GM23338 (cell line): Measurements from ENCODE around the gene CTNNA2.

Source experiments
- CREB1 ChIP-seq: fragments of 250-450 bp; sonication (Bioruptor Pico); IDR thresholded peaks from 2 replicates; pipeline ENCODE4 v1.5.0; 2020; ENCODE audit warnings: low read depth, mild to moderate bottlenecking, moderate library complexity
- CTCF ChIP-seq, 2 experiments: fragments of 200-600 bp in 1 of 2; sonication (generic) in 1 of 2; conservative IDR thresholded peaks; 2 replicates each; pipeline versions ENCODE4 v1.5.1 to v1.6.1; 2016 to 2017; ENCODE audit warnings: antibody characterized with exemption in 2 of 2, low read depth in 2 of 2, mild to moderate bottlenecking in 2 of 2, moderate library complexity in 1 of 2
- ETS1 ChIP-seq: IDR thresholded peaks from 2 replicates; pipeline ENCODE4 v1.6.1; 2016; ENCODE audit warnings: antibody characterized with exemption
- EZH2 ChIP-seq: fragments of 200-600 bp; sonication (generic); IDR thresholded peaks from one replicate; pipeline ENCODE4 v1.8.0; 2017; ENCODE audit warnings: antibody characterized with exemption, mild to moderate bottlenecking, low read depth; ENCODE audit not compliant: unreplicated experiment
- EZH2phosphoT487 ChIP-seq: fragments of 200-600 bp; sonication (generic); IDR thresholded peaks from one replicate; pipeline ENCODE4 v1.8.1; 2018; ENCODE audit warnings: antibody characterized with exemption; ENCODE audit not compliant: unreplicated experiment
- JUNB ChIP-seq: IDR thresholded peaks from one replicate; pipeline ENCODE4 v1.6.1; 2016; ENCODE audit warnings: antibody characterized with exemption; ENCODE audit not compliant: unreplicated experiment
- NANOG ChIP-seq: IDR thresholded peaks from 2 replicates; pipeline ENCODE4 v1.6.1; 2016; ENCODE audit warnings: antibody characterized with exemption, borderline replicate concordance
- POLR2AphosphoS5 ChIP-seq: IDR thresholded peaks from 2 replicates; pipeline ENCODE4 v1.6.1; 2016; ENCODE audit warnings: antibody characterized with exemption, low read depth
- REST ChIP-seq: IDR thresholded peaks from one replicate; pipeline ENCODE4 v1.6.1; 2018; ENCODE audit warnings: antibody characterized with exemption; ENCODE audit not compliant: unreplicated experiment
- STAT1 ChIP-seq: IDR thresholded peaks from one replicate; pipeline ENCODE4 v1.6.1; 2016; ENCODE audit warnings: antibody characterized with exemption; ENCODE audit not compliant: unreplicated experiment
- ZNF114 ChIP-seq: fragments of 250-450 bp; sonication (Bioruptor Pico); IDR thresholded peaks from 2 replicates; pipeline ENCODE4 v1.5.0; 2020; ENCODE audit warnings: mild to moderate bottlenecking, moderate library complexity
- ZNF462 ChIP-seq: fragments of 250-450 bp; sonication (Bioruptor Pico); IDR thresholded peaks from 2 replicates; pipeline ENCODE4 v1.5.0; 2020; ENCODE audit warnings: mild to moderate bottlenecking, moderate library complexity

GRCh38 chr2:79585701-79586433 lies 73.0 kb downstream of the CTNNA2 start:
- TF ChIP-seq CTCF (conservative IDR thresholded peaks at IDR 0.05; ENCODE audit: low read depth in 2 of 2) (no peak), STAT1 (no peak), EZH2 (no peak), EZH2phosphoT487 (no peak), ZNF114 (CRISPR knock-in tag) (no peak), POLR2AphosphoS5 (no peak), REST (no peak), NANOG (no peak), CREB1 (CRISPR knock-in tag) (no peak), ZNF462 (CRISPR knock-in tag) (no peak), JUNB (no peak), ETS1 (no peak)
